ENCODE results near the gene TNFRSF19. TPM values are rescaled to one million over a fixed set of nuclear protein-coding genes. Genes with fewer than 3 reads are reported as not detected.

TNFRSF19 gene
- polyA plus RNA-seq, 1 donor from 2014 or later: 0.29 TPM

DNA sequence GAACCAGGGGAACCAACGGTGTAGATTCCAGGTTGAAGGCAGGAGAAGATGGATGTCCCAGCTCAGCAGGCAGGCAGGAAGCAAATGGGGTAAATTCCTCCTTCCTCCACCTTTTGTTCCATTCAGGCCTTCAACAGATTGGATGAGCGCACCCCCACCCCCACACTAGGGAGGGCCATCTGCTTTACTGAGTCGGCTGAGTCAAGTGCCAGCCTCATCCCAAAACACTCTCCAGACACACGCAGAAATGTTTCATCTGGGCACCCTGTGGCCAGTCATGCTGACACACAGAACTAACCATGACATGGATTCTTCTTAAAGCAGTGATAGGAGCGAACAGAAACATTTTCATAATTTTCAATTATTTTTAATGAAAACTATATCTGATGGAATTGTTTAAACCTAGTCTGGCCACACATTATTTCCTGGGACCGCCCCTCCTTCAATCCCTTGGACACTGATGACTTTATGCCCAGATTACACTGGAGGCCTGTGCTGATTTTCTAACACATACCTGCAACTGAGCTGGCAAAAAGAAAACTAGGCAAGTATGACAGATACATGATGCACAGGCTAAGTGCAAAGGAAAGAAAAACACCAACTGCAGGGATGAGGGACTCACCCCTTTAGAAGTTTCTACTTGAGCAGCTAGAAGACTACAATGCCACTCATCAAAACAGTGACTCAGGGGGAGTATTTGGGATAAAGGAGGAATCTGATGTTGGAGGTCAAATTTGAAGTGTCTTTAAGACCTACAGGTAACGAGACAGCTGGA, 154.2 kb downstream of the TNFRSF19 start:
- Mint-ChIP-seq H3K36me3 (peaks cover 7% of the 10 kb centered on the region), H3K27me3 (no peaks in the 10 kb centered on the region), H3K4me1 (peaks cover 0 to 2% (median 0%) of the 10 kb centered on the region in 3 donors), H3K4me3 (no peak overlapping the region), H3K27ac (peak overlapping the region in 1 of 3 donors; percentile 54), H3K9me3 (no peaks in the 10 kb centered on the region)

Other genes starting within 250 kb of the TNFRSF19 start
- gene SACS, start 136.7 kb upstream of the TNFRSF19 start, polyA plus RNA-seq: 4.2 TPM